HL-60/S4 treated with phorbol 12-myristate 13-acetate at 8.2 ng/mL for 4 days and 3 days (cell line): ENCODE results near the gene MLLT3.

ENCODE experiments used
- in situ Hi-C: fragments of 300-500 bp; cut with MboI; formaldehyde crosslinking; loops from 2 replicates; pipeline ENCODE4 v1.15.0; 2022; ENCODE audit warnings: low sequenced_read_pairs

MLLT3 gene

DNA sequence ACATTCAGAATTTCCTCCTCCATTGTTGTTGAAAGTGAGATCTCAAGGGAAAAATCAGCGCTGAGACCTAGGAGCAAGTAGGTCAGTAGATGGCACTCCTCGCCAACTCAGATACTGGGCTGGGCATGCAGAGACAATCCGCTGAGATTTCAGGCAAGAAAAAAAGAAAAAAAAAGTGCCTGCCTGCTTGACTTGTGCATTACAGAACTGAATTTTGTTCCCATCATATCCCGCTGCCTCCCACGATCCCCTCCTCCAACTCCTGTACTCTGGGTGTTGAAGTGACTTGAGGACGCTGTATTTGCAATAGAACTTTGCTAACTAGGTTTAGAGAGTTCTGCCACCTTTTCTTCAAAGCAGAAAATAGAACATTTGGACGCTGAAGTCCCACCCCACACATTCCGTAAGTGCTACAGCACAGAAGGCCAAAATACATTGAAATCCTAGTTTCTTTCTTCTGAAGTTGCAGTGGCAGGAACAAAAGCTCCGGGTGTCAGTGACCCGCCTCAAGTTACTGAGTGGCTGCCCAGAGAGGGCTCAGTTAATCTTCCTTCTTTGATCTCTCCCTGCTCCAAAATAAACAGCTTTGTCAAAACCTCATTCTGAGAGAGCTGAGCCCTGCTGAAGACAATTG lies 265.8 kb downstream of the MLLT3 start:
- in situ Hi-C loops: no loop called here

DNA sequence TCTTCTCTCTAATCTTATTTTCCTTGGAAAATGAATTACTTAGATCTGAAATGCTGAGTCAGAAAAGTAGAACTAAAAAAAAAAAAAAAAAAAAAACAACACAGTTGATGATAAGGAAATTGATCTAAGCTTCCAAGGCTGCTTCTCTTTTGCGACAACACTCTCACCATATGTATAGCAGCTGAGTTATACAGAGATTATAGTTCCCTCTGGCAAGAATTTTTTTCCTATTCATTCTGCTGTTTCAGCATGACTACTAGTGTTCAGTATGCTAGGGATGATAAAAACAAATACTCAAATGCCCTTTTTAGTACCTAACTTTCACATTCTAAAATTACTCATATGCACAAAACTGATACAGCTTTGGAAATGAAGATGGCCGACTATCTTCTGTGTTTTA lies 267.3 kb downstream of the MLLT3 start:
- in situ Hi-C loops: no loop called here

DNA sequence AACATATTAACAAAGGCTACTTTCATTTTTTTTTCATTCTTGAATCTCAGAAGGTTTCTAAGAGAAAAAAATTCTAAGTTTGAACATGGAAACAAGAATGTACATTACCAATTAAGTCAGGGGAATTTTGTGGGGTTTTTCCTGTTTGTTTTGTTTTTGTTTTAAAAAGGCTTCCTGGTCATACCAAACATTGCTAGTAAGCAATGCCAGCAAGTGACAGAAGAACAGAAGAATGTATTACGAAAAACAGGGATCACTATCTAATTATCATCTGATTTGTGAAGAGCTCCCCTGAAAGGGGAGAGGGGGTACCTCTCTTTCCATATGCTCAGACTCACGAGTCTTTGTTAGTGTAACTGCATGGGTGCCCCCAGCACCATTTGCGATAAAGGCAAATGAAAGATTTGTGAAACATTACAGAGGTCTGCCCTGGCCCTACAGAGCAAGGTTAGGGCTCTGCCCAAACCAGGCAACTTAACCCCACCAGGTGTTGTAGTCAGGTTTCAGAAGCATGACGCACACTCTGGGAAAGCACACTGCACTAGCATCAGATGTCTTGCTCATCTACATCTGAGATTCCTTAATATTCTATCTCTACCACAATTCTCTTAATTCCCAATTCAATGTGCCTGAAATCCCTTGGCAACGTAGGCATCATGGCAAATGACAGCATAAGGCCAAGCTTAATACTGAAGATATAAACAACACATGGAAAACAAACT lies 268.2 kb downstream of the MLLT3 start:
- in situ Hi-C loops: no loop called here

- in situ Hi-C loops: no loop called here
These were observed 268.8 kb downstream of the MLLT3 start for GRCh38 chr9:20353524-20353923.

DNA sequence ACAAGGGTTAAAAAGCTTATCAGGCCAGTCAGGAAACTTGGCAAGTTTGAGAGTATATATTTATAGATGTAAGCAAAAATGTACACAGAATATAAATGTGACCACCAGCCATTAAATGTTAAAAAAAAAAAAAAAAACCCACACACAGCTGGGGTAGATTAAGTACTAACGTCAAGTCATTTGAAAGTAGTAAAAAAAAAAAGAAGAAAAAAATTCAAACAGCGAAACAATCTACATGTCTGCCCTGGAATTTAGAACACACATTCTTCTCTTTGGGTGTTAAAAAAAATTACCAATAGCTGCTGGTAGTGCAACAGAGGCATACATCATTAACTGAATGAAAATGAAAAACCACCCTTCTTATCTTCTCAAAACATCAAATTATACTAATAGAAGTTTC lies 269.7 kb downstream of the MLLT3 start:
- in situ Hi-C loops: no loop called here

- in situ Hi-C loops: no loop called here
These were observed 270.6 kb downstream of the MLLT3 start for GRCh38 chr9:20351715-20352114.

GRCh38 chr9:20349568-20349967 lies 272.7 kb downstream of the MLLT3 start:
- in situ Hi-C loops: no loop called here

DNA sequence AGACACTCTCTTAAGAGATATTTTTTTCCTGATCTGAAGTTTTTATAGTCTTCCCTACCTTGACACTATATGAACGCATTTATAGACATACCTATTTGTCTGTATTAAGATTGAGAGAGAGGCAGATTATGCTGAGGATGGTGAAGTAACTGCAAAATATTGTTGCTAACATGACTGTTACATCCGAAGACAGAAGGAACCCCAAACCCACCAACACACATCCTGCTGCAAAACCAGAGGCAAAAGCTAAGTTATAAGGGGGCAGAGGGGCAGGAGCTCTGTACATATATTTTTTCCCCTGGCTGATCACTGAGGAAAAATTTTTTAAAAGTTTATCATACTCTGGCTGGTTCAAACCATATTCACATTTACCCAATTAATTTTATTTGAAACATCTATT lies 279.0 kb downstream of the MLLT3 start:
- in situ Hi-C loops: no loop called here

DNA sequence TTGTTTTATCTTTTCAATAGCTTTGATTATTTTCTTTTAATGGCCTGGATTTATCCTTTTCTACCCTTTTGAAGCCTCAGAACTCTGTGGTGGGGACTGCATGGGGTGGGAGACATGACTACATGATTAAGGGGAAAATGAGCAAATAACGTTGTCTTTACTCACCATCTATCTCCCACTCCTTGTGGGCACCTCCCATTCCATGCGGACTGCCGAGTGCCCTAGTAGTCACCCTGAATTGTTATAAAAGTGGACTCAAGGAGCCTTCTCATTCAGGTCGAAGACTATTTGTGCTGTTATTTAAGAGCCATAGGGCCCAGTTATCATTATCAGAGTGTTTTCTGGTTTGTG lies 281.8 kb downstream of the MLLT3 start:
- in situ Hi-C loops: no loop called here

GRCh38 chr9:20335668-20336332 lies 286.5 kb downstream of the MLLT3 start:
- in situ Hi-C loops: no loop called here

DNA sequence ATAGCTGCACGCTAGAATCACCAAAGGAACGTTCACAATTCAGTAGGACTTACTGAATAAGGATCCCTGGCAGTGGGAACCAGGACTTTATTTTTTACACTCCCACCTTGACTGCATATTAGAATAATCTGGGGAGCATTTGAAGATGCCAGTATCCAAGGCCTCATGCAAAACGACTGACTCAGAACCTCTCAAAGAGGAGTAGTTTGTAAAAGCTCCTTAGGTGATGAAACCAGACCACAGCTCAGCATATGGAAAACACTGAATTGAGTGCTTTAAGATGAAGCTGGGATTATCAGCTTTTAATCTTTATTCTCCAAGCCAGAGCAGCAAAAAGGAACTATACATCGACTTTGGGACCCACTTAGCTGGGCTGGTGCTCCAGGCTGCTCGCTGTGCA lies 288.3 kb downstream of the MLLT3 start:
- in situ Hi-C loops: no loop called here

GRCh38 chr9:20331095-20331685 lies 291.1 kb downstream of the MLLT3 start:
- in situ Hi-C loops: no loop called here

- in situ Hi-C loops: no loop called here
These were observed 291.6 kb downstream of the MLLT3 start for GRCh38 chr9:20330688-20331087.

DNA sequence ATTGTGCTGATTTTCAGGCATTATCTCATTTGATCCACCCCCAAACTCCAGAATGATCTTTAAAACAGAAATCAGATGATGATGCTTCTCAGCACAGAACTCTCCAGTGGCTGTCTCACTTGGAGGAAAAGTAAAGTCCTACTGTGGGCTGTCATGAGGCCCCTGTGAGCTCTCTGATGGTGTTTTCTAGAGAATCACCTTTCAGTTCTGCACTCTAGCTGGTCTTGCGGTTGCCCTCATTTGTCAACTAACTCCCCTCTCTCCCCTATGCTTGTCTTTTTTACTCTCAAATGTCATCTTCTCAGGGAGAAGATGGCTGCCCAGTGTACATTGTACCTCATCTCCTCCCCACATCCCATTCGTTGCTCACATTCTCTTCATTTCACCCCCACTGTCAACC lies 295.8 kb downstream of the MLLT3 start:
- in situ Hi-C loops: no loop called here

GRCh38 chr9:20325008-20325407 lies 297.3 kb downstream of the MLLT3 start:
- in situ Hi-C loops: no loop called here

- in situ Hi-C loops: no loop called here
These were observed 300.1 kb downstream of the MLLT3 start for GRCh38 chr9:20322212-20322611.

- in situ Hi-C loops: no loop called here
These were observed 300.7 kb downstream of the MLLT3 start for GRCh38 chr9:20321423-20322082.

- in situ Hi-C loops: no loop called here
These were observed 301.4 kb downstream of the MLLT3 start for GRCh38 chr9:20320921-20321320.

GRCh38 chr9:20319641-20320337 lies 302.5 kb downstream of the MLLT3 start:
- in situ Hi-C loops: no loop called here

GRCh38 chr9:20319241-20319640 lies 303.1 kb downstream of the MLLT3 start:
- in situ Hi-C loops: no loop called here

DNA sequence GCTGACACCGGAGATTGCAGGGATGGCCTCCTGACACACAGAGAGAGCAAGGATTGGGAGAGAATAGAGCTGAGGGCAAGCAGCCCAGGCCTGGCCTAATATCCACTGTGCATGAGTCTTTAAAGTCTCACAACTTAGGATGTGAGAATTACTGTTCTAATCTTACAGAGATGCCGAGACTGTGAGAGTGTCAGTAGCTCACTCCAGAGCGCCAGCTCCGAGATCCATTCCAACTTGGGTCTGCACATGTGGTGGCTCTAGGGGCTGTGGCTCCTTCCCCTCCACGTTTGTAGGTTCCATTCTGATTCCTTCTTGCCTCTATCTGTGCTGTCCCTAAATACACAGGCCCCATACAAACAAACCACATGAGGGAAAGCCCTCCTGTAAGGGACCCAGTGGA lies 304.6 kb downstream of the MLLT3 start:
- in situ Hi-C loops: no loop called here
